GOT3 (cell line): ENCODE data around the gene MICB.
"Not testable (repeated sequence)": the region's sequence is repeated elsewhere in the genome, so short reads cannot be mapped to it uniquely, and the experiment has no call there.

Experiments used
- DNase-seq: peaks from one replicate; lab custom pipeline; 2025; ENCODE audit warnings: mixed read lengths; lab: John Stamatoyannopoulos, UW

The MICB gene

GRCh38 chr6:31509036-31509435, 11.1 kb downstream of the MICB start:
- not testable (repeated sequence) for DNase-seq

- no peak for DNase-seq
Observed at GRCh38 chr6:31510007-31510406, 12.1 kb downstream of the MICB start.

- DNase-seq: no peak
Observed at GRCh38 chr6:31513456-31514165, 15.7 kb downstream of the MICB start.

- no peak for DNase-seq
Observed at GRCh38 chr6:31521835-31522234, 23.9 kb downstream of the MICB start.

- DNase-seq: no peak
Observed at GRCh38 chr6:31525553-31525931, 27.6 kb downstream of the MICB start.

- DNase-seq: no peak
Observed at GRCh38 chr6:31525932-31526591, 28.1 kb downstream of the MICB start.

GRCh38 chr6:31528307-31528777, 30.4 kb downstream of the MICB start:
- no peak for DNase-seq

GRCh38 chr6:31528821-31529328, 30.9 kb downstream of the MICB start, which contains the start of gene MCCD1:
TSS of gene MCCD1 (plus strand) at chr6:31528962. CDS start at chr6:31529015, 53 bp downstream.
- no peak for DNase-seq

GRCh38 chr6:31529329-31530150, 31.6 kb downstream of the MICB start:
- DNase-seq: no peak

GRCh38 chr6:31530659-31531058, 32.7 kb downstream of the MICB start:
- no peak for DNase-seq

- no peak for DNase-seq
Observed at GRCh38 chr6:31531162-31531561, 33.2 kb downstream of the MICB start.

- DNase-seq: no peak
Observed at GRCh38 chr6:31531771-31532643, 34.1 kb downstream of the MICB start.

- no peak for DNase-seq
Observed at GRCh38 chr6:31532644-31533454, 34.9 kb downstream of the MICB start.

GRCh38 chr6:31533455-31533841, 35.5 kb downstream of the MICB start:
- no peak for DNase-seq

- no peak for DNase-seq
Observed at GRCh38 chr6:31534011-31534410, 36.1 kb downstream of the MICB start.

- no peak for DNase-seq
Observed at GRCh38 chr6:31534521-31535040, 36.6 kb downstream of the MICB start.

GRCh38 chr6:31535538-31536324, 37.8 kb downstream of the MICB start:
- no peak for DNase-seq

- no peak for DNase-seq
Observed at GRCh38 chr6:31538805-31539400, 41.0 kb downstream of the MICB start.

GRCh38 chr6:31540640-31541039, 42.7 kb downstream of the MICB start:
- DNase-seq: no peak
